Aorta (tissue), 5 donors: ENCODE results near the gene PGBD1. TPM values are rescaled to one million over a fixed set of nuclear protein-coding genes. Genes with fewer than 3 reads are reported as not detected.
A peak's percentile ranks its signal among the peaks of the same experiment; 100 is the strongest.

Experiments used
- ATAC-seq: fragments of 200-7000 bp; cut with Tn5 transposase; one replicate; pipeline ENCODE4 v1.9.1; 2022; ENCODE audit warnings: moderate library complexity; ENCODE audit not compliant: low FRiP score
- DNase-seq, 2 donors: peaks; one replicate each; pipeline ENCODE4 v3.0.0-alpha.2; 2020
- H3K27ac ChIP-seq, 2 donors: one replicate each; pipeline ENCODE4 v1.5.1; 2013; ENCODE audit warnings: low read length in 2 of 2, mild to moderate bottlenecking in 2 of 2, moderate library complexity in 2 of 2, control low read depth in 1 of 2, inconsistent platforms in 1 of 2, low read depth in 1 of 2
- H3K27me3 ChIP-seq, 2 donors: one replicate each; pipeline ENCODE4 v1.6.1; 2013; ENCODE audit warnings: control low read depth in 1 of 2, low read length in 1 of 2, mild to moderate bottlenecking in 1 of 2, moderate library complexity in 1 of 2; ENCODE audit not compliant: insufficient read depth in 2 of 2, control insufficient read depth in 1 of 2
- H3K36me3 ChIP-seq, 2 donors: one replicate each; pipeline ENCODE4 v1.6.1; 2013; ENCODE audit warnings: control low read depth in 1 of 2, low read length in 1 of 2, mild to moderate bottlenecking in 1 of 2; ENCODE audit not compliant: insufficient read depth in 2 of 2, control insufficient read depth in 1 of 2
- H3K4me1 ChIP-seq, 2 donors: one replicate each; pipeline ENCODE4 v1.6.1; 2013; ENCODE audit warnings: low read length in 2 of 2, control low read depth in 1 of 2, mild to moderate bottlenecking in 1 of 2, moderate library complexity in 1 of 2; ENCODE audit not compliant: insufficient read depth in 2 of 2, control insufficient read depth in 1 of 2
- H3K4me3 ChIP-seq, 2 donors: one replicate each; pipeline ENCODE4 v1.5.1; 2013; ENCODE audit warnings: low read length in 2 of 2, control low read depth in 1 of 2, mild to moderate bottlenecking in 1 of 2
- H3K9me3 ChIP-seq: one replicate; pipeline ENCODE4 v1.6.1; 2013; ENCODE audit warnings: mild to moderate bottlenecking, low read length; ENCODE audit not compliant: control insufficient read depth
- WGBS, 2 donors: extraction: QIAGEN DNeasy Blood & Tissue Kit; methylation state at CpG; one replicate each; pipeline ENCODE4 v1.1.7; 2013; 5-methylcytosine and 5-hydroxymethylcytosine counted together
- intact Hi-C, 2 donors: fragments of 100-400 bp; cut with DNase I; formaldehyde crosslinking; loops; one replicate each; pipeline versions ENCODE4 v1.14.2 to v1.15.0; 2022
- polyA plus RNA-seq, 2 donors: library from polyadenylated mRNA; stranded (reverse); fragments of 200-250 nt; gene quantifications; one replicate each; pipeline ENCODE4 v1.2.3, GENCODE V29; 2013
- total RNA-seq, 2 donors: library from RNA; stranded (reverse); fragmentation: NEBNext Ultra II Directional; extraction: Animal tissue kit (Norgen Biotek cat#: 25700); gene quantifications; one replicate each; pipeline ENCODE4 v1.2.1, GENCODE V29; 2021
- donor health status: healthy with polysubstance abuse.
- donor health status: Bipolar disorder and iron deficiency.
- donor health status: DM: no; HTN: no; CAD: no.
- donor health status: DM: no; HTN: no; CAD: no.
- donor health status: DM: yes; HTN: yes; CAD: no.

The PGBD1 gene
- total and polyA plus RNA-seq, 4 donors, result 3.5 to 7.2 (median 6.4) TPM

DNA sequence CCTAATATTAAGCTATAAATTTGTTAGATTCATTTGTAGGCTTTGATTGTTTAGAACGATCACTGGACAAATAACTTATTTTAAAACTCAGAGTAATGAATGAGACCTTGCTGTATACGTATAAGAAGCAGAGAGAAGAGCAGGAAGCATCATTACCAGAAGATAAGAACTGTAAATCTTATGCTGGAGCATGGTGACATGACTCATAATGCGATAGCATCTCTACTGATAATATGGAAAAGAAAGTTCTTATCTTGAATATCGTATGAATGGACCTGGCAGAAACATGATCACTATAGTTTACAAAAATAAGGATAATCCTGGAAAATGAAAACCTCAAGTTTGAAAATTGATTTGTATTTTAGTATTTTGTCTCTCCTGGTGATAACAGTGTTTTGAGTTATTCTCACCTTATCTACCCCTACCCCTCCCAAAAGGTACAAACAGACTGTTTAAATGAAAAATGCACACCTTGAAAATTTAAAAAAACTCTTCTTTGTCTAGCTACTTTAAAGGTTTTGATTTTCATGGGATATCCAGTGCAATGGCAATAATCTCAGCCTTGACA lies 16.5 kb upstream of the PGBD1 start:
- intact Hi-C loops, result loop anchor here in 1 of 2 donors (5.0 kb wide), 2 partner anchors 38 to 72 kb away; partner anchors contain the start of genes ZSCAN31 and ZSCAN9
- peaks cover 3% of the 10 kb centered on the region for H3K9me3 ChIP-seq
- no peak overlapping the region for H3K27ac ChIP-seq
- ATAC-seq, result no peak
- no peak overlapping the region for H3K4me3 ChIP-seq
- 62 to 67% methylated on average over 4 of the region's 4 CpGs for WGBS, 2 donors
- H3K27me3 ChIP-seq, result no peaks in the 10 kb centered on the region
- H3K36me3 ChIP-seq, result no peaks in the 10 kb centered on the region
- peaks cover 0 to 3% of the 10 kb centered on the region in 2 donors for H3K4me1 ChIP-seq
- DNase-seq, result no peak

DNA sequence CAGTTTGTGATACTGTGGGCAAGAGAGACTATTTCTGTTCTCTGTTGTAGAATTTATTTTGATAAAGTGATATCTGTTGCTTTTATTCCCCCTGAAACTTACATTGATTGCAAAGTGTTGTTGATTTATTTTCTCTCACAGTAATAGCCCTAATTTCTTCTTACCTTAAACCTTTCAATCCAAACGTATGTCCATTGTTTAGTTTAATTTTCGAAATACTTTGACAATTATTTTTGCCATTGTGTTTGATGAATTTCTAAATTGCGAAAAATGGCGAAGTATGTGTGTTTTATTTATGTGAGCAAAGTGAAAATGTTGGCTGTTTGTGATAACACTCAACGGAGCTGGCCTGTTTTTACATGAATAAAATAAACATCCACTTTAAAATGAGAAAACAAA lies 14.8 kb upstream of the PGBD1 start:
- no peak for ATAC-seq
- Histone ChIP-seq H3K27me3 (no peaks in the 10 kb centered on the region), H3K4me1 (peaks cover 0 to 3% of the 10 kb centered on the region in 2 donors), H3K27ac (no peak overlapping the region), H3K4me3 (peak overlapping the region; percentile 72 to 77), H3K9me3 (no peaks in the 10 kb centered on the region), H3K36me3 (no peaks in the 10 kb centered on the region)
- 4 to 5% methylated on average over 5 of the region's 5 CpGs for WGBS, 2 donors
- no peak for DNase-seq
- intact Hi-C loops, result loop anchor here in 1 of 2 donors (5.0 kb wide), 2 partner anchors 39 to 71 kb away; partner anchors contain the start of genes ZSCAN31 and ZSCAN9

DNA sequence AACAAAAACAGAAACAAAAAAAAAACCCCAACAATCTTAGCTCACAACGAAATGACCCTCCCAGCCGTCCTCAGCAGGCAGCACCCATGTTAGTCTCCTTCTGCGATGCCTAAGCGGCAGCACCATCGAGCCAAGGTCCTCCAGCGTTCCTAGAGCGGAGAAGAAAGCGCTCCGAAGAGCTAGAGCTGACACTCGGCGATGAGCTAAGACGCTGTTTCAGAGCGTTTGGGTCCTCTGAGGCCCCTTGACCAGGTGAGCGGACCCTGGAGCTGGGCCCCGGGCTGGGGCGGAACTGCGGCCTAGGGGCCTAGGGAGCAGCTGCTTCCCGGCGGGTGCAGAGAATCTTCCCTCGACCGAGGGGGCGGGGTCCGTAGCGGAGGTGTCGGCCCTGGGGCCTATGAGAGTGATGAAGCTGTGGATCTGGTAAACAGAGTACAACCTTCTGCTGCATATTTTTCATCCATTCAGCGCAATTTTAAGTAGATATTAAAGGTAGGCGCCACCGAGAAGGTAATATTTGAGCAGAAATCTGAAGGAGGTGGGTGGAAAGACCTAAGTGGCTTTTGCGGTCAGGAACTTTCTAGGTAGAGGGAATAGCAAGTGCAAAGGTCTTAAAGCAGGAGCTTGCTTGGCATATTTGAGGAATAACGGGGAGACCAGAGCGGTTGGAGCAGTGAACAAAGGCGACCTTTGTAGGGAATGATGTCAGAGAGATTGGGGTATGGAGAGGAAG lies 14.2 kb upstream of the PGBD1 start, which contains the start of gene ZSCAN26:
TSS of gene ZSCAN26 (plus strand) at position 182 of the 733 bp plus-strand sequence. CDS start 4,777 bp downstream, outside the sequence.
- peak within 1 kb of the TSS; percentile 72 to 77 for H3K4me3 ChIP-seq
- peaks cover 0 to 4% of the 10 kb centered on the region in 2 donors for H3K36me3 ChIP-seq
- H3K9me3 ChIP-seq, result no peaks in the 10 kb centered on the region
- no peaks in the 10 kb centered on the region for H3K27me3 ChIP-seq
- intact Hi-C loops, result loop anchor here in 1 of 2 donors (5.0 kb wide), 2 partner anchors 40 to 70 kb away; partner anchors contain the start of genes ZSCAN31 and ZSCAN9
- DNase-seq (peak; percentile 89 to 95), ATAC-seq (peak; percentile 97)
- H3K4me1 ChIP-seq, result peaks cover 0 to 3% of the 10 kb centered on the region in 2 donors
- H3K27ac ChIP-seq, result peak within 1 kb of the TSS in 1 of 2 donors; percentile 11
- WGBS, 2 donors, result 0 to 1% methylated on average over 32 of the region's 32 CpGs

DNA sequence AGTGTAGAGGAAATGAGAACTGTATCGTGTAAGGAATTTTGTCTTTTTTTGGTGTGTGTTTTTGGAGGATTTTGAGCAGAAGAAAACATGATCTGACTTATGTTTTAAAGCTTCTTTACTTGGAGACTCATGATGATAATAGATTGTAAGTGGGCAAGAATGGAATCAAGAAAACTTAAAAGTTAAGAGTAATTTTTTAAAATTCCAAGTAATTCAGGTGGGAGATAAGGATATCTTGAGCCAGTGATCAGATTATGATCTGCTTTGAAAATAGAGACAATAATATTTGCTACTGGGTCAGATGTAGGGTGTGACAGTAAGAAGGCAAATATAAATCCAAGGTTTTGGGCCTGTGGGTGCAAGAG lies 13.7 kb upstream of the PGBD1 start:
- H3K27ac ChIP-seq, result no peak overlapping the region
- no peak for ATAC-seq
- peaks cover 0 to 3% of the 10 kb centered on the region in 2 donors for H3K4me1 ChIP-seq
- no peaks in the 10 kb centered on the region for H3K27me3 ChIP-seq
- no peak for DNase-seq
- 0 to 4% methylated on average over 1 of the region's 1 CpG for WGBS, 2 donors
- intact Hi-C loops, result loop anchor here in 1 of 2 donors (5.0 kb wide), 2 partner anchors 40 to 70 kb away; partner anchors contain the start of genes ZSCAN31 and ZSCAN9
- H3K36me3 ChIP-seq, result peaks cover 0 to 7% of the 10 kb centered on the region in 2 donors
- no peaks in the 10 kb centered on the region for H3K9me3 ChIP-seq
- peak overlapping the region; percentile 67 to 72 for H3K4me3 ChIP-seq

DNA sequence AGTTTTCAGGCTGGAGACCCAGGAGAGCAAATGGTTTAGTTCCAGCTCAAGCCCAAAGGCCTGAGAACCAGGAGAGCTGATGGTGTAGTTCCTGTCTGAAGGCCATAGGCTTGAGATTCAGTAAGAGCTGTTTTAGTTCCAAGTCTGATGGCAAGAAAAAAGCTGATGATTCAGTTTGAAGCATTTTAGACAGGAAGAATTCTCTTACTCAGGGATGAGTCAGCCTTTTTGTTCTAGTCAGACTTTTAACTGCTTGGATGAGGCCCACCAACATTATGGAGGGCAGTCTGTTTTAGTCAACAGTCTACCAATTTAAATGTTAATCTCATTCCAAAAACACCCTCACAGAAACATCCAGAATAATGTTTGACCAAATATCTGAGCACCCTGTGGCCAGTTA lies 11.9 kb upstream of the PGBD1 start:
- no peak overlapping the region for H3K27ac ChIP-seq
- H3K27me3 ChIP-seq, result no peaks in the 10 kb centered on the region
- H3K4me1 ChIP-seq, result peaks cover 0 to 3% of the 10 kb centered on the region in 2 donors
- intact Hi-C loops, result loop anchor here in 1 of 2 donors (5.0 kb wide), 2 partner anchors 42 to 68 kb away; partner anchors contain the start of genes ZSCAN31 and ZSCAN9
- no peak for DNase-seq
- H3K4me3 ChIP-seq, result no peak overlapping the region
- H3K36me3 ChIP-seq, result peaks cover 4 to 9% of the 10 kb centered on the region in 2 donors
- ATAC-seq, result no peak
- no peaks in the 10 kb centered on the region for H3K9me3 ChIP-seq

DNA sequence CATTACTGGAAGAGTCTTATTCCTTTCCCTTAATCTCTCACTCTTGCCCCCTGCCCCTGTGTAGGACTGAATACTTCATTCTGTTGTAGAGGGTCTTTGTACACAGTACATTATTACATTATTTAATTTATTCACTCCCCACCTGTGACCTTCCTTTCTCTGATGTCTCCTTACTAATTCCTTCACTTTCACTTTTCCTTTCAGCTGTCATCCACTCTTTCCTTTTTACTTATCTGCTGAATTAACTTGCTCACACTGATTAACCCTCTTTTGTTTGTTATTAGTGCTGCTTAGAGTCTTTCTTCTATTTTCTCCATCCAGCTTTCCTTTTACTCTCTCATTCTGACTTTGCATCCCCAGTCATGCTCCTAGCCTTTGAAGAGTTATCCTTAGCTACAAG lies 6.5 kb upstream of the PGBD1 start:
- DNase-seq (no peak), ATAC-seq (no peak)
- peaks cover 3% of the 10 kb centered on the region for H3K9me3 ChIP-seq
- H3K36me3 ChIP-seq, result peaks cover 17% of the 10 kb centered on the region in 2 donors
- H3K27me3 ChIP-seq, result no peaks in the 10 kb centered on the region
- intact Hi-C loops, result no loop called here
- H3K4me1 ChIP-seq, result no peaks in the 10 kb centered on the region
- no peak overlapping the region for H3K4me3 ChIP-seq
- H3K27ac ChIP-seq, result no peak overlapping the region

DNA sequence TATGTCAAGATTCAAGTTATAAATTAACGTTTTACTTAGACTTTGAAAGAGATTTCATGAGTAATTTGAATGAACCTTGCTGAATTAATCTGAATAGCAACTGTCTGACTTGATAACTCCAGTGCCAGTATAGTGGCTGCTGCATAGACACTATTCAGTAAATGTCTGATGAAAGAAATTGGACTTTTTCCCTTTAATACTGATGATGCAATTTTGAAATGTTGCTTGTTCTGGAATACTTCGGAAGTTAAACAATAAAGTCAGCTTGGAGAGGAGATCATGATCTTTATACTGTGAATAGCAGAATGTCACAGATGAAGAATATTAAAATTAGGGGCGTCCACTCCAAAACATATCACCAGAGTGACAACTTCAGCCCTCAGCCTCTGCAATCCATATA lies 3.6 kb upstream of the PGBD1 start:
- H3K36me3 ChIP-seq, result peaks cover 9 to 17% of the 10 kb centered on the region in 2 donors
- H3K27me3 ChIP-seq, result no peaks in the 10 kb centered on the region
- no peak for DNase-seq
- peaks cover 3% of the 10 kb centered on the region for H3K9me3 ChIP-seq
- intact Hi-C loops, result no loop called here
- no peak for ATAC-seq
- no peak overlapping the region for H3K27ac ChIP-seq
- WGBS, 2 donors, result 71 to 73% methylated on average over 3 of the region's 3 CpGs
- H3K4me3 ChIP-seq, result no peak overlapping the region
- H3K4me1 ChIP-seq, result peaks cover 0 to 2% of the 10 kb centered on the region in 2 donors

DNA sequence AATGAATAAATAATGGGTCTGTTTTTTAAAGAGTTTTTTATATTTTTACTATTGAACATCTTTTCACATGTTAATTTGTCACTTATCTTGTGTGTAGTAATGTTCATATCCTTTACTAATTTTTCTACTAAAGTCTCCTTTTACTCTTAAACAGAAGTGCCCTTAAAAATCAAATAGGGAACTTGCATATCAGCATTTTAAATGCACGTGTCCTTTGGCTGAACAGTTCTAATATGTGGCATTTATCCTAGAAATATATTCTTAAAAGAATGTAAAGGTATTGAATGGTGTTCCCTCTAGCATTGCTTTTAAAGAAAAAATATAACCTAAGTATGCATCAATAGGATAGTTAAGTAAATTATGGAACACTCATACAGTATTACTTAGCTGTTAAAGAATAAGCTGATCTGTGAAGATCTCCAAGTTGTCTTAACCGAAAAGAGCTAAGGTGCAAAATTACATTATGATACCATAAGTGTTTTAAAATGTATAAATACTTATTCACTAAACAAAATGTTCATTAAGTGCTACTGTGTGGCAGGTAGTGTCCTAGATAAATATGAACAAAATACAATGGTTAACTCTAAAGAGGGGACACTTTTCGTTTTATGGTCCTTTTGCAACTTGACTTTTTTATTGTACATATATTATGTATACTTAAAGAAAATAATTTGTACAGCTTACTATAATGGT lies 631 bp upstream of the PGBD1 start:
- intact Hi-C loops, result loop anchor here (5.0 to 10.0 kb wide), 3 partner anchors 47 to 77 kb away; partner anchors contain the start of gene ZKSCAN3 (in 1 of the 2)
- no peaks in the 10 kb centered on the region for H3K27me3 ChIP-seq
- peak overlapping the region; percentile 53 to 85 for H3K4me3 ChIP-seq
- H3K36me3 ChIP-seq, result peaks cover 11% of the 10 kb centered on the region in 2 donors
- WGBS, 2 donors, result 40 to 42% methylated on average over 3 of the region's 3 CpGs
- ATAC-seq (no peak), DNase-seq (no peak)
- peaks cover 0 to 2% of the 10 kb centered on the region in 2 donors for H3K4me1 ChIP-seq
- no peak overlapping the region for H3K27ac ChIP-seq
- H3K9me3 ChIP-seq, result peaks cover 3% of the 10 kb centered on the region
